Right lobe of liver (tissue), 6 donors: ENCODE results near the gene TUBA8. TPM values are rescaled to one million over a fixed set of nuclear protein-coding genes. Genes with fewer than 3 reads are reported as not detected.

Experiments
- ATAC-seq, 4 donors: fragments of 200-7000 bp; cut with Tn5 transposase; one replicate each; pipeline ENCODE4 v1.9.1; 2020; ENCODE audit warnings: mild to moderate bottlenecking in 4 of 4, moderate library complexity in 4 of 4
- DNase-seq, 3 donors: peaks; one replicate each; pipeline ENCODE4 v3.0.0-alpha.2; 2020
- H3K27ac ChIP-seq, 3 donors: fragments of 200-600 bp; one replicate each; pipeline ENCODE4 v1.8.0; 2022
- H3K27me3 ChIP-seq, 2 donors: fragments of 200-600 bp; one replicate each; pipeline ENCODE4 v1.8.0; 2022
- H3K36me3 ChIP-seq, 4 donors: fragments of 200-600 bp; sonication (generic) in 1 of 4; one replicate each; pipeline versions ENCODE4 v1.5.1 to v1.8.0; 2017 to 2022; ENCODE audit warnings: control low read depth in 1 of 4
- H3K4me1 ChIP-seq, 4 donors: fragments of 200-600 bp; sonication (generic) in 1 of 4; one replicate each; pipeline versions ENCODE4 v1.5.1 to v1.8.0; 2017 to 2022; ENCODE audit warnings: control low read depth in 1 of 4
- H3K4me3 ChIP-seq, 3 donors: fragments of 200-600 bp; one replicate each; pipeline ENCODE4 v1.8.0; 2022
- H3K9me3 ChIP-seq, 4 donors: fragments of 200-600 bp; sonication (generic) in 1 of 4; one replicate each; pipeline versions ENCODE4 v1.5.1 to v1.8.0; 2017 to 2022; ENCODE audit warnings: control low read depth in 1 of 4
- POLR2A ChIP-seq: fragments of 450-650 bp; IDR thresholded peaks from one replicate; pipeline ENCODE4 v1.6.1; 2017; ENCODE audit warnings: antibody characterized with exemption, mild to moderate bottlenecking
- WGBS: methylation state at CpG from one replicate; pipeline ENCODE4 v1.1.6; 2018; ENCODE audit warnings: low coverage, low lambda C conversion rate; ENCODE audit not compliant: insufficient coverage; ENCODE audit errors: missing lambda C conversion rate; 5-methylcytosine and 5-hydroxymethylcytosine counted together
- intact Hi-C, 2 donors: fragments of 100-400 bp; cut with DNase I; formaldehyde crosslinking; loops; one replicate each; pipeline versions ENCODE4 v1.11.2 to v1.14.1; 2022
- total RNA-seq, 6 experiments: library from RNA; depleted of rRNA in 2 of 6; stranded (reverse); fragments of >200 nt in 2 of 6; fragmentation: NEBNext Ultra II Directional in 3 of 6; extraction: Animal tissue kit (Norgen Biotek cat#: 25700) in 3 of 6; gene quantifications; one replicate each; pipeline versions ENCODE4 v1.1.0 to v1.2.4, GENCODE V29; 2016 to 2023
- TF ChIP-seq, protein P1 (sequence below), 4 donors: fragments of 200-600 bp in 3 of 4; fragments of 450-650 bp in 1 of 4; IDR thresholded peaks; one replicate each; pipeline versions ENCODE4 v1.5.1 to v1.8.0; 2016 to 2022; ENCODE audit warnings: antibody characterized with exemption in 4 of 4, mild to moderate bottlenecking in 2 of 4
- donor health status: DM: no; HTN: yes; CAD: no.
- donor health status: DM: no; HTN: no; CAD: no.
- donor health status: DM: no; HTN: no; CAD: no.
- donor health status: DM: no; HTN: yes; CAD: no.
- donor health status: DM: no; HTN: yes; CAD: no.

Gene TUBA8
- total RNA-seq, 6 experiments from 2014 or later = 0.58 to 4.8 (median 1.7) TPM

GRCh38 chr22:18075720-18076497, 34.7 kb upstream of the TUBA8 start:
- Histone ChIP-seq H3K4me3 (peak overlapping the region in 1 of 3 donors; percentile 6), H3K27ac (peak overlapping the region; percentile 71 to 78 (median 77)), H3K27me3 (no peaks in the 10 kb centered on the region), H3K9me3 (no peaks in the 10 kb centered on the region), H3K36me3 (peaks cover 0 to 7% (median 5%) of the 10 kb centered on the region in 4 donors), H3K4me1 (peaks cover 0 to 27% (median 12%) of the 10 kb centered on the region in 4 donors)
- TF ChIP-seq POLR2A = peak; percentile 47
- TF ChIP-seq, protein P1, sequence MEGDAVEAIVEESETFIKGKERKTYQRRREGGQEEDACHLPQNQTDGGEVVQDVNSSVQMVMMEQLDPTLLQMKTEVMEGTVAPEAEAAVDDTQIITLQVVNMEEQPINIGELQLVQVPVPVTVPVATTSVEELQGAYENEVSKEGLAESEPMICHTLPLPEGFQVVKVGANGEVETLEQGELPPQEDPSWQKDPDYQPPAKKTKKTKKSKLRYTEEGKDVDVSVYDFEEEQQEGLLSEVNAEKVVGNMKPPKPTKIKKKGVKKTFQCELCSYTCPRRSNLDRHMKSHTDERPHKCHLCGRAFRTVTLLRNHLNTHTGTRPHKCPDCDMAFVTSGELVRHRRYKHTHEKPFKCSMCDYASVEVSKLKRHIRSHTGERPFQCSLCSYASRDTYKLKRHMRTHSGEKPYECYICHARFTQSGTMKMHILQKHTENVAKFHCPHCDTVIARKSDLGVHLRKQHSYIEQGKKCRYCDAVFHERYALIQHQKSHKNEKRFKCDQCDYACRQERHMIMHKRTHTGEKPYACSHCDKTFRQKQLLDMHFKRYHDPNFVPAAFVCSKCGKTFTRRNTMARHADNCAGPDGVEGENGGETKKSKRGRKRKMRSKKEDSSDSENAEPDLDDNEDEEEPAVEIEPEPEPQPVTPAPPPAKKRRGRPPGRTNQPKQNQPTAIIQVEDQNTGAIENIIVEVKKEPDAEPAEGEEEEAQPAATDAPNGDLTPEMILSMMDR (IDR thresholded peaks at IDR 0.05) = peak; percentile 85 to 98 (median 90)
- intact Hi-C loops = loop anchor here (10.0 kb wide), 4 partner anchors 51 to 251 kb away; partner anchors contain the start of gene MICAL3 (in 1 of the 2)
- peak; percentile 62 to 83 (median 77) for DNase-seq
- ATAC-seq = peak; percentile 66 to 76 (median 71)
- 15% methylated on average over 13 of the region's 13 CpGs for WGBS

- intact Hi-C loops = loop anchor here (10.0 kb wide), 4 partner anchors 52 to 252 kb away; partner anchors contain the start of gene MICAL3 (in 1 of the 2)
- TF ChIP-seq, protein P1 (IDR thresholded peaks at IDR 0.05) = no peak
- no peak for TF ChIP-seq POLR2A
- peak in 1 of 4 donors; percentile 10 for ATAC-seq
Observed at GRCh38 chr22:18077087-18077638, 33.4 kb upstream of the TUBA8 start.

DNA sequence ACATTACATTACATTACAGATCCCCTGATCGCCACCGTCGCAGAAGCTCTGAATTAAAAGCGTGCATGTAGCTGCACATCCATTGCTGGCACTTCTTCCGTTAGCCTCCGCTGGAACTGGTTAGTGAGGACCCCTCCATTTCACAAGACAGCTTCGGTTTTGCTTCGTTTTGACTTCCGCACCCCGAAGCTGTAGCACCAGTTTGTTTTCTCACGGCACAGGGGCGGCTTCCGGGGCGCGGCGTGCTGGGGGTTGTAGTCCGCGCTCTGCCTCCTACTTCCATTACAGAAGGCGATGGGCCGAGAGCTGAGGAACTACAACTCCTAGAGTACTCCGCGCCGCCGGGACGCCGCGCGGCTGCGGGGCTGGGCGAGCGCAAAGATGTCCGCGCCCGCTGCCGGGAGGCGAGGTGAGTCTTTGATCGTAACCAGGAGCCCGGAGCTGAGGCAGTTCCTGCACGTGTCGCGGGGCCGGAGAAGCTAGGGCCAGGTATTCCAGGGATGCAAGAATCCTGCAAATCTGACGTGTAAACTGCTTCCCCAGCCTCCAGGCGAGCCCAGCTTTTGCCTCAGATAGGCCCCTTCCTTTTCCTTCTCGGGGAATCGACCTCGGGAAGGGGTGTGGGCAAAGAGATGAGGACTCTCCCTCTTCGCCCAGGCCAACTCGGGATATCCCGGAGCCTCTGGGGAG, 32.8 kb upstream of the TUBA8 start, which contains the start of gene PEX26:
PEX26 (plus strand) TSS at position 352 of the 690 bp plus-strand sequence. CDS start 387 bp downstream, outside the sequence.
- intact Hi-C loops = loop anchor here (10.0 kb wide), 4 partner anchors 53 to 253 kb away; partner anchors contain the start of gene MICAL3 (in 1 of the 2)
- H3K9me3 ChIP-seq = no peaks in the 10 kb centered on the region
- H3K27ac ChIP-seq = peak within 1 kb of the TSS; percentile 71 to 78 (median 77)
- H3K36me3 ChIP-seq = peaks cover 0 to 19% (median 7%) of the 10 kb centered on the region in 4 donors
- peak; percentile 93 to 96 (median 95) for DNase-seq
- peak; percentile 67 for TF ChIP-seq POLR2A
- TF ChIP-seq, protein P1 (IDR thresholded peaks at IDR 0.05) = no peak
- peak; percentile 89 to 97 (median 94) for ATAC-seq
- no peaks in the 10 kb centered on the region for H3K27me3 ChIP-seq
- peak within 1 kb of the TSS; percentile 94 to 99 (median 98) for H3K4me3 ChIP-seq
- peaks cover 0 to 20% (median 10%) of the 10 kb centered on the region in 4 donors for H3K4me1 ChIP-seq
- WGBS = 0% methylated on average over 19 of the region's 50 CpGs

More at GRCh38 chr22:18077087-18077638, 33.4 kb upstream of the TUBA8 start:
- Histone ChIP-seq H3K4me1 (peaks cover 0 to 20% (median 10%) of the 10 kb centered on the region in 4 donors), H3K4me3 (peak overlapping the region; percentile 94 to 99 (median 98)), H3K27ac (peak overlapping the region; percentile 71 to 78 (median 77)), H3K9me3 (no peaks in the 10 kb centered on the region), H3K27me3 (no peaks in the 10 kb centered on the region), H3K36me3 (peaks cover 0 to 14% (median 7%) of the 10 kb centered on the region in 4 donors)
- no peak for DNase-seq
- WGBS = 0% methylated on average over 10 of the region's 10 CpGs
